Erythroblast (primary cell): ENCODE measurements around the gene CREB5.

ENCODE experiments used
- GATA1 ChIP-seq: IDR thresholded peaks from 2 replicates; pipeline ENCODE4 v1.6.1; 2011; ENCODE audit warnings: low read depth, mild to moderate bottlenecking, control low read depth, low read length, moderate library complexity
- POLR2A ChIP-seq: IDR thresholded peaks from 2 replicates; pipeline ENCODE4 v1.6.1; 2011; ENCODE audit warnings: mild to moderate bottlenecking, low read length

GRCh38 chr7:28688174-28688573, 275.9 kb downstream of the CREB5 start:
- TF ChIP-seq POLR2A (no peak), GATA1 (no peak)
